ENCODE results near the gene YPEL5. TPM values are rescaled to one million over a fixed set of nuclear protein-coding genes. Genes with fewer than 3 reads are reported as not detected.

Gene YPEL5
- total RNA-seq, 2 experiments from 2014 or later, result 38.9 to 52.1 TPM

GRCh38 chr2:30191107-30191506 lies 44.3 kb downstream of the YPEL5 start:
- no peak overlapping the region for H3K4me2 ChIP-seq (ENCODE audit: low read length)
- no peak for TF ChIP-seq EZH2phosphoT487 (IDR thresholded peaks at IDR 0.05; ENCODE audit: borderline replicate concordance, low read depth, low read length)
- no peak for TF ChIP-seq CTCF (conservative IDR thresholded peaks at IDR 0.05; ENCODE audit: low read length)
- no peak for DNase-seq (ENCODE audit: low spot score)
- intact Hi-C loops (cut with micrococcal nuclease; ENCODE audit: unreplicated experiment), result no loop called here
- no peaks in the 10 kb centered on the region for H3K9me3 ChIP-seq (ENCODE audit: low read length)
- POLR2A ChIA-PET, result no interaction called here
- H4K20me1 ChIP-seq (ENCODE audit: insufficient read depth, low read length), result no peaks in the 10 kb centered on the region
- H3K36me3 ChIP-seq (ENCODE audit: insufficient read depth, low read length), result no peaks in the 10 kb centered on the region
- no peak overlapping the region for H3K4me3 ChIP-seq (ENCODE audit: low read depth, low read length, poor library complexity, severe bottlenecking)
- no peak overlapping the region for H2AFZ ChIP-seq (ENCODE audit: low read length)
- no peaks in the 10 kb centered on the region for H3K9me2 ChIP-seq (ENCODE audit: insufficient read depth, low read length)
- H3K4me1 ChIP-seq (ENCODE audit: insufficient read depth, low read length, poor library complexity, severe bottlenecking), result no peaks in the 10 kb centered on the region
- no TSS peak for BruUV-seq (replicated peaks)
- CTCF ChIA-PET (ENCODE audit: unreplicated experiment), result no interaction called here
- no peak overlapping the region for H3K27ac ChIP-seq (ENCODE audit: low read depth, low read length, poor library complexity, severe bottlenecking)
- no peaks in the 10 kb centered on the region for H3K79me2 ChIP-seq (ENCODE audit: insufficient read depth, low read depth, low read length)

GRCh38 chr2:30191819-30192271 lies 45.0 kb downstream of the YPEL5 start:
- ChIA-PET POLR2A (no interaction called here), CTCF (ENCODE audit: unreplicated experiment) (no interaction called here)
- no peaks in the 10 kb centered on the region for H3K79me2 ChIP-seq (ENCODE audit: insufficient read depth, low read depth, low read length)
- no peaks in the 10 kb centered on the region for H3K9me3 ChIP-seq (ENCODE audit: low read length)
- no peaks in the 10 kb centered on the region for H3K36me3 ChIP-seq (ENCODE audit: insufficient read depth, low read length)
- intact Hi-C loops (cut with micrococcal nuclease; ENCODE audit: unreplicated experiment), result no loop called here
- no peak overlapping the region for H3K4me3 ChIP-seq (ENCODE audit: low read depth, low read length, poor library complexity, severe bottlenecking)
- no peak overlapping the region for H3K27ac ChIP-seq (ENCODE audit: low read depth, low read length, poor library complexity, severe bottlenecking)
- DNase-seq (ENCODE audit: low spot score), result no peak
- H2AFZ ChIP-seq (ENCODE audit: low read length), result no peak overlapping the region
- no peaks in the 10 kb centered on the region for H3K4me1 ChIP-seq (ENCODE audit: insufficient read depth, low read length, poor library complexity, severe bottlenecking)
- no peaks in the 10 kb centered on the region for H3K9me2 ChIP-seq (ENCODE audit: insufficient read depth, low read length)
- no TSS peak for BruUV-seq (replicated peaks)
- no peaks in the 10 kb centered on the region for H4K20me1 ChIP-seq (ENCODE audit: insufficient read depth, low read length)
- no peak overlapping the region for H3K4me2 ChIP-seq (ENCODE audit: low read length)
- TF ChIP-seq EZH2phosphoT487 (IDR thresholded peaks at IDR 0.05; ENCODE audit: borderline replicate concordance, low read depth, low read length) (no peak), CTCF (conservative IDR thresholded peaks at IDR 0.05; ENCODE audit: low read length) (no peak)

- Histone ChIP-seq H3K9me2 (ENCODE audit: insufficient read depth, low read length) (no peaks in the 10 kb centered on the region), H4K20me1 (ENCODE audit: insufficient read depth, low read length) (no peaks in the 10 kb centered on the region), H3K27ac (ENCODE audit: low read depth, low read length, poor library complexity, severe bottlenecking) (no peak overlapping the region), H3K36me3 (ENCODE audit: insufficient read depth, low read length) (no peaks in the 10 kb centered on the region), H2AFZ (ENCODE audit: low read length) (no peak overlapping the region), H3K9me3 (ENCODE audit: low read length) (no peaks in the 10 kb centered on the region), H3K4me2 (ENCODE audit: low read length) (no peak overlapping the region), H3K79me2 (ENCODE audit: insufficient read depth, low read depth, low read length) (no peaks in the 10 kb centered on the region), H3K4me3 (ENCODE audit: low read depth, low read length, poor library complexity, severe bottlenecking) (no peak overlapping the region), H3K4me1 (ENCODE audit: insufficient read depth, low read length, poor library complexity, severe bottlenecking) (no peaks in the 10 kb centered on the region)
- ChIA-PET CTCF (ENCODE audit: unreplicated experiment) (no interaction called here), POLR2A (interaction anchor here (0.7 kb wide), 1 partner anchor 64 kb away, joined by 3 read pairs; no protein-coding TSS in a partner anchor)
- intact Hi-C loops (cut with micrococcal nuclease; ENCODE audit: unreplicated experiment), result no loop called here
- BruUV-seq (replicated peaks), result no TSS peak
- no peak for TF ChIP-seq CTCF (conservative IDR thresholded peaks at IDR 0.05; ENCODE audit: low read length)
- no peak for DNase-seq (ENCODE audit: low spot score)
These were observed 45.5 kb downstream of the YPEL5 start for GRCh38 chr2:30192314-30192713.

Data from OCI-LY7 (cell line).